Neural cell (in vitro differentiated cells): ENCODE data around the gene SPHK2. TPM values are rescaled to one million over a fixed set of nuclear protein-coding genes. Genes with fewer than 3 reads are reported as not detected.

Experiments used
- H2AFZ ChIP-seq: fragments of 200-600, 300-800 bp; sonication (generic), shearing (Covaris generic); 2 replicates; pipeline ENCODE4 v1.6.0; 2014; ENCODE audit warnings: low read depth, mild to moderate bottlenecking, antibody characterized with exemption, low read length, moderate library complexity
- H3F3A ChIP-seq: fragments of 200-600 bp; shearing (Covaris generic); 2 replicates; pipeline ENCODE4 v1.6.1; 2016; ENCODE audit warnings: mild to moderate bottlenecking, moderate library complexity, mixed read lengths, antibody characterized with exemption, low read length; ENCODE audit not compliant: insufficient read depth, poor library complexity, severe bottlenecking
- H3K27ac ChIP-seq: fragments of 200-600, 300-800 bp; sonication (generic), shearing (Covaris generic); 2 replicates; pipeline ENCODE4 v1.5.1; 2014; ENCODE audit warnings: mild to moderate bottlenecking, low read length, moderate library complexity
- H3K27me3 ChIP-seq: fragments of 300-800, 200-600 bp; sonication (generic), shearing (Covaris generic); 2 replicates; pipeline ENCODE4 v1.6.0; 2014; ENCODE audit warnings: mild to moderate bottlenecking, low read depth, low read length, moderate library complexity; ENCODE audit not compliant: insufficient read depth
- H3K36me3 ChIP-seq: fragments of 300-800, 200-600 bp; sonication (generic), shearing (Covaris generic); 2 replicates; pipeline ENCODE4 v1.5.1; 2014; ENCODE audit warnings: mild to moderate bottlenecking, antibody characterized with exemption, low read length, moderate library complexity; ENCODE audit not compliant: insufficient read depth
- H3K4me2 ChIP-seq: fragments of 300-800, 200-600 bp; sonication (generic), shearing (Covaris generic); 2 replicates; pipeline ENCODE4 v1.6.0; 2014; ENCODE audit warnings: mild to moderate bottlenecking, low read length
- H3K4me3 ChIP-seq: fragments of 300-800, 200-600 bp; sonication (generic), shearing (Covaris generic); 2 replicates; pipeline ENCODE4 v1.5.1; 2014; ENCODE audit warnings: mild to moderate bottlenecking, low read length, moderate library complexity
- H3K79me2 ChIP-seq: fragments of 200-600 bp; shearing (Covaris generic); replicated peaks from 2 replicates; pipeline ENCODE4 v1.6.0; 2014; ENCODE audit warnings: mild to moderate bottlenecking, low read length, moderate library complexity; ENCODE audit not compliant: insufficient read depth
- H3K9ac ChIP-seq: fragments of 300-800, 200-600 bp; sonication (generic), shearing (Covaris generic); 2 replicates; pipeline ENCODE4 v1.6.1; 2016; ENCODE audit warnings: mild to moderate bottlenecking, low read length, mixed read lengths
- H3K9me2 ChIP-seq: fragments of 200-600 bp; shearing (Covaris generic); 2 replicates; pipeline ENCODE4 v1.6.1; 2016; ENCODE audit warnings: mild to moderate bottlenecking, low read length, mixed read lengths; ENCODE audit not compliant: insufficient read depth
- H3K9me3 ChIP-seq: fragments of 200-600, 300-800 bp; sonication (generic), shearing (Covaris generic); 2 replicates; pipeline ENCODE4 v1.6.1; 2016; ENCODE audit warnings: mild to moderate bottlenecking, mixed run types, low read length, moderate library complexity, mixed read lengths
- H4K20me1 ChIP-seq: fragments of 200-600 bp; shearing (Covaris generic); 2 replicates; pipeline ENCODE4 v1.6.1; 2016; ENCODE audit warnings: mild to moderate bottlenecking, mixed run types; ENCODE audit not compliant: insufficient read depth
- EP300 ChIP-seq: fragments of 450-650 bp; conservative IDR thresholded peaks from 2 replicates; pipeline ENCODE4 v1.6.1; 2014; ENCODE audit warnings: antibody characterized with exemption, mild to moderate bottlenecking, moderate library complexity; ENCODE audit not compliant: poor library complexity, severe bottlenecking
- EZH2 ChIP-seq: fragments of 200-600, 300-800 bp; shearing (Covaris generic), sonication (generic); IDR thresholded peaks from 2 replicates; pipeline ENCODE4 v1.6.1; 2014; ENCODE audit warnings: antibody characterized with exemption, low read length, borderline replicate concordance, mild to moderate bottlenecking; ENCODE audit not compliant: insufficient read depth, poor library complexity, severe bottlenecking
- MXI1 ChIP-seq: fragments of 450-650 bp; conservative IDR thresholded peaks from 2 replicates; pipeline ENCODE4 v1.6.1; 2014; ENCODE audit warnings: antibody characterized with exemption, mild to moderate bottlenecking; ENCODE audit not compliant: poor library complexity, severe bottlenecking
- POLR2AphosphoS5 ChIP-seq: IDR thresholded peaks from 2 replicates; pipeline ENCODE4 v1.6.1; 2012
- RAD21 ChIP-seq: fragments of 450-650 bp; conservative IDR thresholded peaks from 2 replicates; pipeline ENCODE4 v1.6.1; 2014; ENCODE audit warnings: antibody characterized with exemption, mild to moderate bottlenecking, moderate library complexity
- SMC3 ChIP-seq: fragments of 450-650 bp; conservative IDR thresholded peaks from 2 replicates; pipeline ENCODE4 v1.6.1; 2014; ENCODE audit warnings: antibody characterized with exemption, mild to moderate bottlenecking, moderate library complexity; ENCODE audit not compliant: poor library complexity
- TAF1 ChIP-seq: IDR thresholded peaks from 2 replicates; pipeline ENCODE4 v1.6.1; 2012; ENCODE audit warnings: low read depth
- polyA plus RNA-seq: library from polyadenylated mRNA; depleted of rRNA; stranded (reverse); fragments of >200 nt; gene quantifications from 2 replicates; pipeline ENCODE4 v1.2.3, GENCODE V29; 2014
- TF ChIP-seq, protein P1 (sequence below): fragments of 450-650 bp; IDR thresholded peaks from 2 replicates; pipeline ENCODE4 v1.5.1; 2014; ENCODE audit warnings: antibody characterized with exemption, mild to moderate bottlenecking, moderate library complexity; ENCODE audit not compliant: poor library complexity, severe bottlenecking
- TF ChIP-seq, protein P2 (sequence below): IDR thresholded peaks from 2 replicates; pipeline ENCODE4 v1.6.1; 2012; ENCODE audit warnings: borderline replicate concordance

The SPHK2 gene
- polyA plus RNA-seq, 1 donor from 2014 or later: 22.6 TPM

DNA sequence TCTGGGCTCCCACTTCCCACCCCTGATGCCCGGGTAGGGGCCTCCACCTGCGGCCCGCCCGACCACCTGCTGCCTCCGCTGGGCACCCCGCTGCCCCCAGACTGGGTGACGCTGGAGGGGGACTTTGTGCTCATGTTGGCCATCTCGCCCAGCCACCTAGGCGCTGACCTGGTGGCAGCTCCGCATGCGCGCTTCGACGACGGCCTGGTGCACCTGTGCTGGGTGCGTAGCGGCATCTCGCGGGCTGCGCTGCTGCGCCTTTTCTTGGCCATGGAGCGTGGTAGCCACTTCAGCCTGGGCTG is 9.9 kb downstream of the SPHK2 start:
- Histone ChIP-seq H3K9me2 (no peaks in the 10 kb centered on the region), H3K36me3 (no peaks in the 10 kb centered on the region), H3K4me2 (no peak overlapping the region), H4K20me1 (no peaks in the 10 kb centered on the region), H3K9me3 (no peaks in the 10 kb centered on the region), H3K27ac (no peak overlapping the region), H3K79me2 (peaks cover 15% of the 10 kb centered on the region), H2AFZ (no peak overlapping the region), H3K4me3 (no peak overlapping the region), H3K27me3 (no peaks in the 10 kb centered on the region), H3K9ac (no peak overlapping the region), H3F3A (no peaks in the 10 kb centered on the region)
- TF ChIP-seq, protein P1, sequence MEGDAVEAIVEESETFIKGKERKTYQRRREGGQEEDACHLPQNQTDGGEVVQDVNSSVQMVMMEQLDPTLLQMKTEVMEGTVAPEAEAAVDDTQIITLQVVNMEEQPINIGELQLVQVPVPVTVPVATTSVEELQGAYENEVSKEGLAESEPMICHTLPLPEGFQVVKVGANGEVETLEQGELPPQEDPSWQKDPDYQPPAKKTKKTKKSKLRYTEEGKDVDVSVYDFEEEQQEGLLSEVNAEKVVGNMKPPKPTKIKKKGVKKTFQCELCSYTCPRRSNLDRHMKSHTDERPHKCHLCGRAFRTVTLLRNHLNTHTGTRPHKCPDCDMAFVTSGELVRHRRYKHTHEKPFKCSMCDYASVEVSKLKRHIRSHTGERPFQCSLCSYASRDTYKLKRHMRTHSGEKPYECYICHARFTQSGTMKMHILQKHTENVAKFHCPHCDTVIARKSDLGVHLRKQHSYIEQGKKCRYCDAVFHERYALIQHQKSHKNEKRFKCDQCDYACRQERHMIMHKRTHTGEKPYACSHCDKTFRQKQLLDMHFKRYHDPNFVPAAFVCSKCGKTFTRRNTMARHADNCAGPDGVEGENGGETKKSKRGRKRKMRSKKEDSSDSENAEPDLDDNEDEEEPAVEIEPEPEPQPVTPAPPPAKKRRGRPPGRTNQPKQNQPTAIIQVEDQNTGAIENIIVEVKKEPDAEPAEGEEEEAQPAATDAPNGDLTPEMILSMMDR: no peak
- TF ChIP-seq POLR2AphosphoS5: peak; percentile 35

DNA sequence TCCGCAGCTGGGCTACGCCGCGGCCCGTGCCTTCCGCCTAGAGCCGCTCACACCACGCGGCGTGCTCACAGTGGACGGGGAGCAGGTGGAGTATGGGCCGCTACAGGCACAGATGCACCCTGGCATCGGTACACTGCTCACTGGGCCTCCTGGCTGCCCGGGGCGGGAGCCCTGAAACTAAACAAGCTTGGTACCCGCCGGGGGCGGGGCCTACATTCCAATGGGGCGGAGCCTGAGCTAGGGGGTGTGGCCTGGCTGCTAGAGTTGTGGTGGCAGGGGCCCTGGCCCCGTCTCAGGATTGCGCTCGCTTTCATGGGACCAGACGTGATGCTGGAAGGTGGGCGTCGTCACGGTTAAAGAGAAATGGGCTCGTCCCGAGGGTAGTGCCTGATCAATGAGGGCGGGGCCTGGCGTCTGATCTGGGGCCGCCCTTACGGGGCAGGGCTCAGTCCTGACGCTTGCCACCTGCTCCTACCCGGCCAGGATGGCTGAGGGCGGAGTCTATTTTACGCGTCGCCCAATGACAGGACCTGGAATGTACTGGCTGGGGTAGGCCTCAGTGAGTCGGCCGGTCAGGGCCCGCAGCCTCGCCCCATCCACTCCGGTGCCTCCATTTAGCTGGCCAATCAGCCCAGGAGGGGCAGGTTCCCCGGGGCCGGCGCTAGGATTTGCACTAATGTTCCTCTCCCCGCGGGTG is 10.4 kb downstream of the SPHK2 start:
- H3K4me3 ChIP-seq: no peak overlapping the region
- H3K9ac ChIP-seq: no peak overlapping the region
- H3K27ac ChIP-seq: peak overlapping the region; percentile 72
- H3F3A ChIP-seq: no peaks in the 10 kb centered on the region
- H3K9me3 ChIP-seq: no peaks in the 10 kb centered on the region
- no peaks in the 10 kb centered on the region for H3K36me3 ChIP-seq
- H4K20me1 ChIP-seq: no peaks in the 10 kb centered on the region
- H3K79me2 ChIP-seq: peaks cover 10% of the 10 kb centered on the region
- no peak overlapping the region for H3K4me2 ChIP-seq
- H2AFZ ChIP-seq: no peak overlapping the region
- H3K27me3 ChIP-seq: no peaks in the 10 kb centered on the region
- H3K9me2 ChIP-seq: no peaks in the 10 kb centered on the region
- no peak for TF ChIP-seq TAF1
- TF ChIP-seq POLR2AphosphoS5: peak; percentile 5
- no peak for TF ChIP-seq EP300

DNA sequence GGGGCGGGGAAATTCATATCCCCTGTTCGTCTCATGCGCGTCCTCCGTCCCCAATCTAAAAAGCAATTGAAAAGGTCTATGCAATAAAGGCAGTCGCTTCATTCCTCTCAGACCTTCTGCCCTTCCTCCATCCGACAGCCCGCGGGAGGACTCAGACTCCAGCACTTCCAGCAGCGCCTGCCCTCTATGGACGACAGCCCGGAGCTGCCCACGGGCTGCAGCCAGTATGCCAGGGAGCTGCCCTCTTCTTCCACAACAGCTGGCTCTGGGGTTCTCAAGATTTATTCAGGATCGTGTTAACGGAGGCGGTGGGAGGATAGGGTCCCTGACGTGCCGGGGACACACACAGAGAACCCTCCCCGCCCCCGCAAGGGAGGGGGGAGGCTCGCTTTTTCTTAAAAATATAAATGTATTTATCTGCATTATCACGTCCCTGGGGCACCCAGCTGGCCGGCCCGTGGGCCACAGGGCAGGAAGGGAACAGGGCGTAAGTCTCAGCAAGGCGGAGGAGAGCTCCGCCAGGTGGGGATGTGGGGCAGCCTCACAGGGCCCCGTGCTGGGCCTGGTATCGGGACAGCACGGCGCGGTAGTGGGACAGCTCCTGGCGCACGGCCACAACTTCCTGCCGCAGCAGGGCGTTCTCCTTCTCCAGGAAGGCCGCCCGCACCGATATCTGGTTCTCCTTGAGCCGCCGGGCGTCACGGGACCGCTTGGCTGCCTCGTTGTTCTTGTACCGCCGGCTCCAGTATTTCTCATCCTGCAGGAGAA is 11.2 kb downstream of the SPHK2 start:
- Histone ChIP-seq H3K9me2 (no peaks in the 10 kb centered on the region), H3F3A (no peaks in the 10 kb centered on the region), H4K20me1 (no peaks in the 10 kb centered on the region), H2AFZ (no peak overlapping the region), H3K9me3 (no peaks in the 10 kb centered on the region), H3K27me3 (no peaks in the 10 kb centered on the region), H3K27ac (peak overlapping the region; percentile 72), H3K4me2 (no peak overlapping the region), H3K36me3 (no peaks in the 10 kb centered on the region), H3K79me2 (peaks cover 3% of the 10 kb centered on the region), H3K9ac (peak overlapping the region; percentile 36), H3K4me3 (peak overlapping the region; percentile 32)
- TF ChIP-seq, protein P2, sequence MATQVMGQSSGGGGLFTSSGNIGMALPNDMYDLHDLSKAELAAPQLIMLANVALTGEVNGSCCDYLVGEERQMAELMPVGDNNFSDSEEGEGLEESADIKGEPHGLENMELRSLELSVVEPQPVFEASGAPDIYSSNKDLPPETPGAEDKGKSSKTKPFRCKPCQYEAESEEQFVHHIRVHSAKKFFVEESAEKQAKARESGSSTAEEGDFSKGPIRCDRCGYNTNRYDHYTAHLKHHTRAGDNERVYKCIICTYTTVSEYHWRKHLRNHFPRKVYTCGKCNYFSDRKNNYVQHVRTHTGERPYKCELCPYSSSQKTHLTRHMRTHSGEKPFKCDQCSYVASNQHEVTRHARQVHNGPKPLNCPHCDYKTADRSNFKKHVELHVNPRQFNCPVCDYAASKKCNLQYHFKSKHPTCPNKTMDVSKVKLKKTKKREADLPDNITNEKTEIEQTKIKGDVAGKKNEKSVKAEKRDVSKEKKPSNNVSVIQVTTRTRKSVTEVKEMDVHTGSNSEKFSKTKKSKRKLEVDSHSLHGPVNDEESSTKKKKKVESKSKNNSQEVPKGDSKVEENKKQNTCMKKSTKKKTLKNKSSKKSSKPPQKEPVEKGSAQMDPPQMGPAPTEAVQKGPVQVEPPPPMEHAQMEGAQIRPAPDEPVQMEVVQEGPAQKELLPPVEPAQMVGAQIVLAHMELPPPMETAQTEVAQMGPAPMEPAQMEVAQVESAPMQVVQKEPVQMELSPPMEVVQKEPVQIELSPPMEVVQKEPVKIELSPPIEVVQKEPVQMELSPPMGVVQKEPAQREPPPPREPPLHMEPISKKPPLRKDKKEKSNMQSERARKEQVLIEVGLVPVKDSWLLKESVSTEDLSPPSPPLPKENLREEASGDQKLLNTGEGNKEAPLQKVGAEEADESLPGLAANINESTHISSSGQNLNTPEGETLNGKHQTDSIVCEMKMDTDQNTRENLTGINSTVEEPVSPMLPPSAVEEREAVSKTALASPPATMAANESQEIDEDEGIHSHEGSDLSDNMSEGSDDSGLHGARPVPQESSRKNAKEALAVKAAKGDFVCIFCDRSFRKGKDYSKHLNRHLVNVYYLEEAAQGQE: no peak
- no peak for TF ChIP-seq TAF1
- no peak for TF ChIP-seq POLR2AphosphoS5
- TF ChIP-seq EP300: no peak
- no peak for TF ChIP-seq EZH2
- no peak for TF ChIP-seq SMC3
- no peak for TF ChIP-seq MXI1
- TF ChIP-seq, protein P1: no peak
- no peak for TF ChIP-seq RAD21
